CD4-positive, alpha-beta T cell (primary cell): ENCODE results near the gene VASP. TPM values are rescaled to one million over a fixed set of nuclear protein-coding genes. Genes with fewer than 3 reads are reported as not detected.
A peak's percentile ranks its signal among the peaks of the same experiment; 100 is the strongest.

Experiments used
- ATAC-seq: fragments of 200-7000 bp; cut with Tn5 transposase; one replicate; pipeline ENCODE4 v1.10.0; 2022; ENCODE audit warnings: mild to moderate bottlenecking; ENCODE audit not compliant: poor library complexity
- CTCF ChIA-PET: fragments of 350-600 bp; sonication (Branson Sonifier 250); formaldehyde crosslinking; loops from one replicate; lab custom pipeline; 2021; ENCODE audit warnings: antibody characterized with exemption, inconsistent platforms; lab: Charles Lee
- POLR2A ChIA-PET: fragments of 350-600 bp; sonication (Branson Sonifier 250); formaldehyde crosslinking; loops from one replicate; lab custom pipeline; 2021; ENCODE audit warnings: antibody characterized with exemption, inconsistent platforms; lab: Charles Lee
- DNase-seq, 14 experiments: peaks; one replicate each; pipeline ENCODE4 v3.0.0-alpha.2; 2013 to 2020; ENCODE audit warnings: mixed read lengths in 2 of 14
- H3K27ac ChIP-seq, 2 donors: one replicate each; pipeline versions ENCODE4 v1.5.1 to v1.7.0; 2013; ENCODE audit warnings: low read length in 2 of 2, low read depth in 1 of 2, mild to moderate bottlenecking in 1 of 2
- H3K27me3 ChIP-seq, 2 experiments: 1 replicate in 1 of 2; 2 replicates in 1 of 2; pipeline versions ENCODE4 v1.6.1 to v1.7.0; 2013; ENCODE audit warnings: low read length in 2 of 2, control low read depth in 1 of 2, mild to moderate bottlenecking in 1 of 2, moderate library complexity in 1 of 2; ENCODE audit not compliant: insufficient read depth in 2 of 2, control insufficient read depth in 1 of 2
- H3K36me3 ChIP-seq: one replicate; pipeline ENCODE4 v1.6.1; 2013; ENCODE audit warnings: low read length, control low read depth; ENCODE audit not compliant: insufficient read depth
- H3K4me1 ChIP-seq: one replicate; pipeline ENCODE4 v1.6.1; 2013; ENCODE audit warnings: low read length, control low read depth; ENCODE audit not compliant: insufficient read depth
- H3K4me3 ChIP-seq: one replicate; pipeline ENCODE4 v1.5.1; 2013; ENCODE audit warnings: mild to moderate bottlenecking, low read length, moderate library complexity
- H3K9me3 ChIP-seq, 2 experiments: 1 replicate in 1 of 2; 2 replicates in 1 of 2; pipeline versions ENCODE4 v1.6.1 to v1.7.0; 2013; ENCODE audit warnings: low read length in 2 of 2, mild to moderate bottlenecking in 2 of 2, control low read depth in 1 of 2, moderate library complexity in 1 of 2; ENCODE audit not compliant: control insufficient read depth in 1 of 2, insufficient read depth in 1 of 2
- H3K27ac Mint-ChIP-seq: one replicate; pipeline ENCODE4 v1.8.0; 2020; ENCODE audit warnings: mixed read lengths
- H3K27me3 Mint-ChIP-seq: one replicate; pipeline ENCODE4 v1.8.0; 2021; ENCODE audit warnings: mixed read lengths
- H3K36me3 Mint-ChIP-seq: one replicate; pipeline ENCODE4 v1.8.0; 2021; ENCODE audit warnings: low read depth, mixed read lengths
- H3K4me1 Mint-ChIP-seq: one replicate; pipeline ENCODE4 v1.8.0; 2021; ENCODE audit warnings: low read depth, mixed read lengths
- H3K4me3 Mint-ChIP-seq: one replicate; pipeline ENCODE4 v1.8.0; 2020; ENCODE audit warnings: mild to moderate bottlenecking, mixed read lengths
- H3K9me3 Mint-ChIP-seq: one replicate; pipeline ENCODE4 v1.8.0; 2020; ENCODE audit warnings: mixed read lengths
- CTCF ChIP-seq: fragments of 200-600 bp; IDR thresholded peaks from one replicate; pipeline ENCODE4 v1.8.0; 2022; ENCODE audit warnings: antibody characterized with exemption, mild to moderate bottlenecking
- intact Hi-C, 2 experiments: fragments of 100-400 bp; cut with DNase I in 1 of 2; cut with micrococcal nuclease in 1 of 2; formaldehyde crosslinking; loops; one replicate each; pipeline versions ENCODE4 v1.15.1 to v1.9.0; 2023 to 2025; cut with DNase I, micrococcal nuclease
- total RNA-seq, 174 experiments: library from RNA in 2 of 174; stranded (reverse) in 2 of 174; gene quantifications; one replicate each; pipeline ENCODE4 v1.2.3 and lab custom pipeline; 2021 to 2026

Gene VASP
- total RNA-seq, 2 experiments from 2014 or later = 49.9 to 55.5 TPM

- H3K4me3 Mint-ChIP-seq = no peak overlapping the region
- intact Hi-C loops = loop anchor here (2.0 to 5.0 kb wide), 4 partner anchors 15 to 170 kb away; partner anchors contain the start of genes QPCTL (in 1 of the 2), SNRPD2 (in 1 of the 2) and VASP (in 1 of the 2)
- Histone ChIP-seq H3K36me3 (peaks cover 76% of the 10 kb centered on the region), H3K9me3 (no peaks in the 10 kb centered on the region), H3K4me3 (no peak overlapping the region), H3K27me3 (no peaks in the 10 kb centered on the region), H3K27ac (no peak overlapping the region), H3K4me1 (peaks cover 6% of the 10 kb centered on the region)
- ChIA-PET POLR2A (no interaction called here), CTCF (interaction anchor here (0.7 to 1.4 kb wide), 3 partner anchors 36 to 120 kb away, joined by 3 to 5 read pairs (median 3); no protein-coding TSS in a partner anchor)
- ATAC-seq (no peak), DNase-seq (no peak)
- no peaks in the 10 kb centered on the region for H3K27me3 Mint-ChIP-seq
- no peaks in the 10 kb centered on the region for H3K9me3 Mint-ChIP-seq
- peaks cover 7% of the 10 kb centered on the region for H3K4me1 Mint-ChIP-seq
- H3K27ac Mint-ChIP-seq = no peak overlapping the region
- no peak for TF ChIP-seq CTCF
- peaks cover 76% of the 10 kb centered on the region for H3K36me3 Mint-ChIP-seq
Measured at GRCh38 chr19:45522010-45522941, 15.0 kb downstream of the VASP start.

- Histone ChIP-seq H3K9me3 (no peaks in the 10 kb centered on the region), H3K4me1 (peaks cover 11% of the 10 kb centered on the region), H3K27me3 (no peaks in the 10 kb centered on the region), H3K36me3 (peaks cover 62% of the 10 kb centered on the region), H3K4me3 (no peak overlapping the region), H3K27ac (no peak overlapping the region)
- H3K4me1 Mint-ChIP-seq = peaks cover 19% of the 10 kb centered on the region
- peaks cover 70% of the 10 kb centered on the region for H3K36me3 Mint-ChIP-seq
- no peaks in the 10 kb centered on the region for H3K27me3 Mint-ChIP-seq
- peak; percentile 54 to 92 (median 66) for DNase-seq
- TF ChIP-seq CTCF = peak; percentile 76
- no peak overlapping the region for H3K4me3 Mint-ChIP-seq
- ChIA-PET CTCF (interaction anchor here (1.0 to 1.6 kb wide), 2 partner anchors 35 to 169 kb away, joined by 3 to 9 read pairs; partner anchors contain the start of gene QPCTL), POLR2A (interaction anchor here (0.9 kb wide), 1 partner anchor 60 kb away, joined by 3 read pairs; no protein-coding TSS in a partner anchor)
- intact Hi-C loops = loop anchor here (1.0 to 5.0 kb wide), 9 partner anchors 15 to 169 kb away; partner anchors contain the start of genes QPCTL (in 1 of the 2), SNRPD2 (in 1 of the 2) and VASP (in 1 of the 2)
- ATAC-seq = peak; percentile 99
- no peaks in the 10 kb centered on the region for H3K9me3 Mint-ChIP-seq
- H3K27ac Mint-ChIP-seq = peak overlapping the region; percentile 53
Measured at GRCh38 chr19:45523642-45524256, 16.5 kb downstream of the VASP start.

- H3K9me3 ChIP-seq = peaks cover 0 to 7% of the 10 kb centered on the region in 2 experiments
- ChIA-PET POLR2A (interaction anchor here (0.9 kb wide), 1 partner anchor 59 kb away, joined by 3 read pairs; no protein-coding TSS in a partner anchor), CTCF (interaction anchor here (1.0 to 1.6 kb wide), 2 partner anchors 34 to 168 kb away, joined by 3 to 9 read pairs; partner anchors contain the start of gene QPCTL)
- no peak overlapping the region for H3K4me3 ChIP-seq
- intact Hi-C loops = loop anchor here (2.0 to 5.0 kb wide), 3 partner anchors 34 to 168 kb away; partner anchors contain the start of genes QPCTL (in 1 of the 2) and SNRPD2 (in 1 of the 2)
- Mint-ChIP-seq H3K4me3 (no peak overlapping the region), H3K9me3 (no peaks in the 10 kb centered on the region), H3K27ac (no peak overlapping the region), H3K27me3 (no peaks in the 10 kb centered on the region), H3K36me3 (peaks cover 70% of the 10 kb centered on the region), H3K4me1 (peaks cover 23% of the 10 kb centered on the region)
- TF ChIP-seq CTCF = no peak
- H3K27me3 ChIP-seq = no peaks in the 10 kb centered on the region
- no peak overlapping the region for H3K27ac ChIP-seq
- H3K4me1 ChIP-seq = peaks cover 19% of the 10 kb centered on the region
- DNase-seq = no peak
- H3K36me3 ChIP-seq = peaks cover 60% of the 10 kb centered on the region
- no peak for ATAC-seq
Measured at GRCh38 chr19:45524575-45525129, 17.4 kb downstream of the VASP start.
